A549 (cell line): ENCODE measurements around the gene TRPM2. TPM values are rescaled to one million over a fixed set of nuclear protein-coding genes. Genes with fewer than 3 reads are reported as not detected.
"Not testable (repeated sequence)": the region's sequence is repeated elsewhere in the genome, so short reads cannot be mapped to it uniquely, and the experiment has no call there.

Experiments used
- ATAC-seq, 2 experiments: fragments of 200-7000 bp in 1 of 2; fragments of >200 bp in 1 of 2; cut with Nextera tagmentation in 1 of 2; cut with Tn5 transposase in 1 of 2; 3 replicates each; pipeline versions ENCODE4 v1.8.0 to v1.9.1; 2018 to 2020; ENCODE audit warnings: mild to moderate bottlenecking in 1 of 2, moderate library complexity in 1 of 2
- CTCF ChIA-PET: fragments of 300-600 bp; sonication (Branson Sonifier 250); formaldehyde crosslinking; extraction: SDS; loops from one replicate; lab custom pipeline; 2021; ENCODE audit warnings: antibody characterized with exemption, inconsistent platforms; lab: Yijun Ruan, JAX
- POLR2A ChIA-PET: fragments of 350-600 bp; formaldehyde crosslinking; extraction: SDS; loops from one replicate; lab custom pipeline; 2021; ENCODE audit warnings: antibody characterized with exemption, inconsistent platforms; lab: Yijun Ruan, JAX
- DNase-seq, 2 experiments: peaks; one replicate each; pipeline versions ENCODE4 v3.0.0 to v3.0.0-alpha.2; 2011 to 2016; ENCODE audit warnings: low read depth in 1 of 2, low spot score in 1 of 2
- FAIRE-seq: peaks from 2 replicates; lab custom pipeline; 2011; peaks lifted over from hg19 to GRCh38; lab: Jason Lieb, UNC
- H3K27ac ChIP-seq, 2 experiments: fragments of >200 bp; sonication (Bioruptor Twin); formaldehyde crosslinking; 3 replicates each; pipeline ENCODE4 v1.5.1; 2016 to 2017
- H3K4me1 ChIP-seq: fragments of >200 bp; sonication (Bioruptor Twin); formaldehyde crosslinking; 3 replicates; pipeline ENCODE4 v1.6.1; 2016
- H3K4me2 ChIP-seq: fragments of >200 bp; sonication (Bioruptor Twin); formaldehyde crosslinking; 3 replicates; pipeline ENCODE4 v1.6.1; 2016
- H3K4me3 ChIP-seq: fragments of >200 bp; sonication (Bioruptor Twin); formaldehyde crosslinking; 3 replicates; pipeline ENCODE4 v1.5.1; 2016
- H3K9me3 ChIP-seq: fragments of >200 bp; sonication (Bioruptor Twin); formaldehyde crosslinking; 3 replicates; pipeline ENCODE4 v1.6.1; 2016
- BHLHE40 ChIP-seq: IDR thresholded peaks from 2 replicates; pipeline ENCODE4 v1.6.1; 2012; ENCODE audit warnings: low read depth, low read length, inconsistent platforms
- CEBPB ChIP-seq, 2 experiments: fragments of >200 bp in 1 of 2; sonication (Bioruptor Twin) in 1 of 2; formaldehyde crosslinking in 1 of 2; IDR thresholded peaks; 2 replicates each; pipeline ENCODE4 v1.6.1; 2012 to 2016
- E2F6 ChIP-seq: IDR thresholded peaks from 2 replicates; pipeline ENCODE4 v1.6.1; 2012; ENCODE audit warnings: low read depth, borderline replicate concordance
- EP300 ChIP-seq, 2 experiments: fragments of >200 bp; sonication (Bioruptor Twin); formaldehyde crosslinking; IDR thresholded peaks; 2 replicates in 1 of 2; 3 replicates in 1 of 2; pipeline ENCODE4 v1.6.1; 2016 to 2017
- FOXS1 ChIP-seq: fragments of 250-450 bp; sonication (Bioruptor Pico); IDR thresholded peaks from 2 replicates; pipeline ENCODE4 v1.5.0; 2020; ENCODE audit warnings: mild to moderate bottlenecking, moderate library complexity
- HDAC2 ChIP-seq: fragments of 200-600 bp; sonication (generic); IDR thresholded peaks from 2 replicates; pipeline ENCODE4 v1.6.1; 2016
- HEYL ChIP-seq: fragments of 250-450 bp; sonication (Bioruptor Pico); IDR thresholded peaks from 2 replicates; pipeline ENCODE4 v1.8.0; 2021; ENCODE audit warnings: mild to moderate bottlenecking, moderate library complexity
- KDM1A ChIP-seq: fragments of 200-600 bp; sonication (generic); IDR thresholded peaks from 2 replicates; pipeline ENCODE4 v1.6.1; 2016; ENCODE audit warnings: low read depth, mild to moderate bottlenecking
- PHF8 ChIP-seq: fragments of 200-600 bp; sonication (generic); IDR thresholded peaks from 2 replicates; pipeline ENCODE4 v1.6.1; 2016; ENCODE audit warnings: low read depth, mild to moderate bottlenecking, antibody characterized with exemption, moderate library complexity, borderline replicate concordance
- POLR2AphosphoS2 ChIP-seq: conservative IDR thresholded peaks from 2 replicates; pipeline ENCODE4 v1.6.1; 2012; ENCODE audit warnings: low read length, improper control_type of control experiment, inconsistent platforms
- REST ChIP-seq: fragments of 200-600 bp; sonication (generic); IDR thresholded peaks from 2 replicates; pipeline ENCODE4 v1.6.1; 2016; ENCODE audit warnings: antibody characterized with exemption, mild to moderate bottlenecking, moderate library complexity
- SMC3 ChIP-seq: fragments of >200 bp; sonication (Bioruptor Twin); formaldehyde crosslinking; IDR thresholded peaks from 3 replicates; pipeline ENCODE4 v1.6.1; 2018; ENCODE audit warnings: inconsistent platforms
- SREBF2 ChIP-seq: fragments of 450-650 bp; IDR thresholded peaks from 2 replicates; pipeline ENCODE4 v1.6.1; 2014; ENCODE audit warnings: mild to moderate bottlenecking, moderate library complexity
- TP53 ChIP-seq: fragments of 250-450 bp; sonication (Bioruptor Pico); IDR thresholded peaks from 2 replicates; pipeline ENCODE4 v1.5.0; 2021; ENCODE audit warnings: mild to moderate bottlenecking, moderate library complexity
- ZFP36 ChIP-seq: fragments of 450-650 bp; IDR thresholded peaks from 2 replicates; pipeline ENCODE4 v1.6.1; 2014; ENCODE audit warnings: borderline replicate concordance; ENCODE audit not compliant: partially characterized antibody
- ZNF302 ChIP-seq: fragments of 250-450 bp; sonication (Bioruptor Pico); IDR thresholded peaks from 2 replicates; pipeline ENCODE4 v1.9.0; 2021; ENCODE audit warnings: inconsistent platforms, mild to moderate bottlenecking, moderate library complexity
- WGBS: methylation state at CpG from one replicate; pipeline ENCODE4 v1.1.6; 2017; ENCODE audit errors: missing lambda C conversion rate; 5-methylcytosine and 5-hydroxymethylcytosine counted together
- polyA plus RNA-seq, 4 experiments: library from polyadenylated mRNA; depleted of rRNA in 3 of 4; stranded (reverse); fragments of >200 nt; fragmentation: RNase III in 1 of 4; extraction: RNeasy Plus Mini Kit Qiagen cat#74134 plus additional on column Dnase treatment in 1 of 4; gene quantifications; 2 replicates in 3 of 4; 3 replicates in 1 of 4; pipeline ENCODE4 v1.2.3, GENCODE V29; 2011 to 2017
- TF ChIP-seq, protein P1 (sequence below): fragments of >200 bp; sonication (Bioruptor Twin); formaldehyde crosslinking; IDR thresholded peaks from 3 replicates; pipeline ENCODE4 v1.5.1; 2016
- TF ChIP-seq, protein P2 (sequence below): IDR thresholded peaks from 2 replicates; pipeline ENCODE4 v1.6.1; 2012
- TF ChIP-seq, protein P3 (sequence below): fragments of >200 bp; sonication (Bioruptor Twin); formaldehyde crosslinking; IDR thresholded peaks from 3 replicates; pipeline ENCODE4 v1.6.1; 2016

TRPM2 gene
- polyA plus RNA-seq, 2 of the 4 experiments (the other 2 are of a cell fraction) = 3.2 to 5.5 TPM

DNA sequence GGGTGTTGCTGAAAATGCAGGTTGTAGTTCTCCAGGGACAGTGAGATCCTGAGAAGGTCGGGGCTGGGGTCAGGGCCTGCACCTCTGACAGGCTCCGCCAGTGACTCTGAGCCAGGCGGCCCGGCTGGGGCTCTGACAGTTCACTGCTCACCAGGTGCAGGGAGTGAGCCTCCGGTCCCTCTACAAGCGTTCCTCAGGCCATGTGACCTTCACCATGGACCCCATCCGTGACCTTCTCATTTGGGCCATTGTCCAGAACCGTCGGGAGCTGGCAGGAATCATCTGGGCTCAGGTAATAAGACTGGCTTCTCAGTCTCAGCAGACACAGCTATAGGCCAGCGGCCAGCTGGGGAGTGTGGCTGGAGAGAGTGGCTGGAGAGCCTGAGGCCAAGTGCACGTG is 41.8 kb downstream of the TRPM2 start (continued):
- TF ChIP-seq SMC3 = no peak

DNA sequence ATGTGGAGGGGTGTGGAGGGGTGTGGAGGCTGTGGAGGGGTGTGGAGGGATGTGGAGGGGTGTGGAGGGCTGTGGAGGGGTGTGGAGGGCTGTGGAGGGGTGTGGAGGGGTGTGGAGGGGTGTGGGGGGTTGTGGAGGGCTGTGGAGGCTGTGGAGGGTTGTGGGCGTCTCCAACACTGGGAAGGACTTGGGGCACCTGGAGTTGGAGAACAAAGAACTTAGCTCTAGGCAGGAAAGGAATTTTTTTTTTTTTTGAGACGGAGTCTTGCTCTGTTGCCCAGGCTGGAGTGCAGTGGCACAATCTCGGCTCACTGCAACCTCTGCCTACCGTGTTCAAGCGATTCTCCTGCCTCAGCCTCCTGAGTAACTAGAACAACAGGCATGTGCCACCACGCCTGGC is 43.4 kb downstream of the TRPM2 start:
- H3K4me3 ChIP-seq, H3K4me1 ChIP-seq, POLR2A ChIA-PET, ATAC-seq, H3K4me2 ChIP-seq, FAIRE-seq, H3K27ac ChIP-seq, CTCF ChIA-PET, H3K9me3 ChIP-seq, DNase-seq: not testable (repeated sequence)
- 33% methylated on average over 6 of the region's 6 CpGs for WGBS

- no peak; a peak in 1 of 6 replicates for ATAC-seq
- H3K27ac ChIP-seq = no peak overlapping the region
- FAIRE-seq = no peak
- TF ChIP-seq CEBPB (IDR thresholded peaks at IDR 0.05) = no peak
- TF ChIP-seq EP300 (IDR thresholded peaks at IDR 0.05) = no peak
- no peak for TF ChIP-seq FOXS1
- TF ChIP-seq SMC3 = no peak
- TF ChIP-seq E2F6 = no peak
- TF ChIP-seq HDAC2 = no peak
- TF ChIP-seq POLR2AphosphoS2 = no peak
- TF ChIP-seq, protein P1, sequence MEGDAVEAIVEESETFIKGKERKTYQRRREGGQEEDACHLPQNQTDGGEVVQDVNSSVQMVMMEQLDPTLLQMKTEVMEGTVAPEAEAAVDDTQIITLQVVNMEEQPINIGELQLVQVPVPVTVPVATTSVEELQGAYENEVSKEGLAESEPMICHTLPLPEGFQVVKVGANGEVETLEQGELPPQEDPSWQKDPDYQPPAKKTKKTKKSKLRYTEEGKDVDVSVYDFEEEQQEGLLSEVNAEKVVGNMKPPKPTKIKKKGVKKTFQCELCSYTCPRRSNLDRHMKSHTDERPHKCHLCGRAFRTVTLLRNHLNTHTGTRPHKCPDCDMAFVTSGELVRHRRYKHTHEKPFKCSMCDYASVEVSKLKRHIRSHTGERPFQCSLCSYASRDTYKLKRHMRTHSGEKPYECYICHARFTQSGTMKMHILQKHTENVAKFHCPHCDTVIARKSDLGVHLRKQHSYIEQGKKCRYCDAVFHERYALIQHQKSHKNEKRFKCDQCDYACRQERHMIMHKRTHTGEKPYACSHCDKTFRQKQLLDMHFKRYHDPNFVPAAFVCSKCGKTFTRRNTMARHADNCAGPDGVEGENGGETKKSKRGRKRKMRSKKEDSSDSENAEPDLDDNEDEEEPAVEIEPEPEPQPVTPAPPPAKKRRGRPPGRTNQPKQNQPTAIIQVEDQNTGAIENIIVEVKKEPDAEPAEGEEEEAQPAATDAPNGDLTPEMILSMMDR = no peak
- TF ChIP-seq, protein P2, sequence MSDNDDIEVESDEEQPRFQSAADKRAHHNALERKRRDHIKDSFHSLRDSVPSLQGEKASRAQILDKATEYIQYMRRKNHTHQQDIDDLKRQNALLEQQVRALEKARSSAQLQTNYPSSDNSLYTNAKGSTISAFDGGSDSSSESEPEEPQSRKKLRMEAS = no peak
- no peak for TF ChIP-seq REST
- no peak for TF ChIP-seq PHF8
- no peak for TF ChIP-seq ZFP36
- no peak for TF ChIP-seq KDM1A
- no peak for TF ChIP-seq SREBF2
- TF ChIP-seq TP53 (CRISPR knock-in tag) = no peak
- TF ChIP-seq HEYL (CRISPR knock-in tag) = no peak
- no peak for TF ChIP-seq ZNF302
- TF ChIP-seq BHLHE40 = no peak
- TF ChIP-seq, protein P3, sequence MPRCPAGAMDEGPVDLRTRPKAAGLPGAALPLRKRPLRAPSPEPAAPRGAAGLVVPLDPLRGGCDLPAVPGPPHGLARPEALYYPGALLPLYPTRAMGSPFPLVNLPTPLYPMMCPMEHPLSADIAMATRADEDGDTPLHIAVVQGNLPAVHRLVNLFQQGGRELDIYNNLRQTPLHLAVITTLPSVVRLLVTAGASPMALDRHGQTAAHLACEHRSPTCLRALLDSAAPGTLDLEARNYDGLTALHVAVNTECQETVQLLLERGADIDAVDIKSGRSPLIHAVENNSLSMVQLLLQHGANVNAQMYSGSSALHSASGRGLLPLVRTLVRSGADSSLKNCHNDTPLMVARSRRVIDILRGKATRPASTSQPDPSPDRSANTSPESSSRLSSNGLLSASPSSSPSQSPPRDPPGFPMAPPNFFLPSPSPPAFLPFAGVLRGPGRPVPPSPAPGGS = no peak
- no peak overlapping the region for H3K4me2 ChIP-seq
- no peak for DNase-seq
- WGBS = 65% methylated on average over 14 of the region's 22 CpGs
- no peaks in the 10 kb centered on the region for H3K9me3 ChIP-seq
- ChIA-PET CTCF (no interaction called here), POLR2A (no interaction called here)
- no peaks in the 10 kb centered on the region for H3K4me1 ChIP-seq
- H3K4me3 ChIP-seq = no peak overlapping the region
Measured at GRCh38 chr21:44397431-44398031, 44.1 kb downstream of the TRPM2 start.
